HFFc6 (cell line): ENCODE data around the gene CEL. TPM values are rescaled to one million over a fixed set of nuclear protein-coding genes. Genes with fewer than 3 reads are reported as not detected.

Experiments
- DNase-seq: peaks from one replicate; pipeline ENCODE4 v3.0.0-alpha.2; 2018
- H3K27ac Mint-ChIP-seq: 2 replicates; pipeline ENCODE4 v1.8.0; 2020; ENCODE audit warnings: mild to moderate bottlenecking, mixed read lengths
- H3K27me3 Mint-ChIP-seq: 2 replicates; pipeline ENCODE4 v1.8.0; 2021; ENCODE audit warnings: mild to moderate bottlenecking, moderate library complexity, mixed read lengths; ENCODE audit not compliant: insufficient read depth
- H3K36me3 Mint-ChIP-seq: 2 replicates; pipeline ENCODE4 v1.8.0; 2021; ENCODE audit warnings: low read depth, mixed read lengths
- H3K4me1 Mint-ChIP-seq: 2 replicates; pipeline ENCODE4 v1.8.0; 2020; ENCODE audit warnings: low read depth, mixed read lengths
- H3K4me3 Mint-ChIP-seq: 2 replicates; pipeline ENCODE4 v1.8.0; 2020; ENCODE audit warnings: mild to moderate bottlenecking, moderate library complexity, mixed read lengths
- H3K9me3 Mint-ChIP-seq: 2 replicates; pipeline ENCODE4 v1.8.0; 2020; ENCODE audit warnings: mild to moderate bottlenecking, mixed read lengths
- CTCF ChIP-seq: fragments of 200-600 bp; sonication (generic); IDR thresholded peaks from 2 replicates; pipeline ENCODE4 v1.5.0; 2021; ENCODE audit warnings: antibody characterized with exemption, mild to moderate bottlenecking
- total RNA-seq, 6 experiments: library from RNA; stranded (reverse); fragmentation: NEBNext Ultra II Directional; extraction: Animal tissue kit (Norgen Biotek cat#: 25700); gene quantifications; 2 replicates in 1 of 6; 3 replicates in 5 of 6; pipeline ENCODE4 v1.2.3, GENCODE V29; 2021

Gene CEL
- total RNA-seq, 6 experiments from 2014 or later: 0.25 to 0.60 (median 0.43) TPM

- H3K36me3 Mint-ChIP-seq: no peaks in the 10 kb centered on the region; the same call in 1 of the 2 replicates
- TF ChIP-seq CTCF: no peak
- H3K4me1 Mint-ChIP-seq: peaks cover 22% of the 10 kb centered on the region
- no peak for DNase-seq
- H3K27me3 Mint-ChIP-seq: no peaks in the 10 kb centered on the region; the same call in 1 of the 2 replicates
- no peak overlapping the region for H3K4me3 Mint-ChIP-seq
- H3K27ac Mint-ChIP-seq: no peak overlapping the region
- H3K9me3 Mint-ChIP-seq: no peaks in the 10 kb centered on the region
Measured at GRCh38 chr9:133111808-133112662, 50.3 kb downstream of the CEL start.

GRCh38 chr9:133112663-133113026 is 50.9 kb downstream of the CEL start:
- TF ChIP-seq CTCF: no peak
- H3K27me3 Mint-ChIP-seq: no peaks in the 10 kb centered on the region; the same call in 1 of the 2 replicates
- 0 out of 2 replicates have a peak overlapping the region, but pooled peaks have one; percentile 31 for H3K27ac Mint-ChIP-seq
- no peak overlapping the region for H3K4me3 Mint-ChIP-seq
- no peak for DNase-seq
- no peaks in the 10 kb centered on the region for H3K9me3 Mint-ChIP-seq
- H3K4me1 Mint-ChIP-seq: peaks cover 26% of the 10 kb centered on the region
- H3K36me3 Mint-ChIP-seq: no peaks in the 10 kb centered on the region; the same call in 1 of the 2 replicates

- H3K27ac Mint-ChIP-seq: peak overlapping the region; percentile 82
- no peaks in the 10 kb centered on the region; the same call in 1 of the 2 replicates for H3K27me3 Mint-ChIP-seq
- no peaks in the 10 kb centered on the region for H3K9me3 Mint-ChIP-seq
- TF ChIP-seq CTCF: no peak
- peaks cover 29% of the 10 kb centered on the region for H3K4me1 Mint-ChIP-seq
- peak; percentile 46 for DNase-seq
- no peaks in the 10 kb centered on the region; the same call in 1 of the 2 replicates for H3K36me3 Mint-ChIP-seq
- H3K4me3 Mint-ChIP-seq: peak overlapping the region; percentile 62
Measured at GRCh38 chr9:133113163-133113948, 51.6 kb downstream of the CEL start.

- Mint-ChIP-seq H3K9me3 (no peaks in the 10 kb centered on the region), H3K4me1 (peaks cover 38% of the 10 kb centered on the region), H3K36me3 (no peaks in the 10 kb centered on the region; the same call in 1 of the 2 replicates), H3K4me3 (peak overlapping the region; percentile 62), H3K27ac (peak overlapping the region; percentile 82), H3K27me3 (no peaks in the 10 kb centered on the region; the same call in 1 of the 2 replicates)
- DNase-seq: peak; percentile 75
- TF ChIP-seq CTCF: no peak
Measured at GRCh38 chr9:133113949-133114885, 52.4 kb downstream of the CEL start.
